HG03460 (cell line): Measurements from ENCODE around the gene FBXL7.

Experiments used
- ATAC-seq: cut with Tn5 transposase; IDR thresholded peaks from one replicate; pipeline ENCODE4 v1.9.1; 2021; ENCODE audit not compliant: unreplicated experiment

FBXL7 gene

DNA sequence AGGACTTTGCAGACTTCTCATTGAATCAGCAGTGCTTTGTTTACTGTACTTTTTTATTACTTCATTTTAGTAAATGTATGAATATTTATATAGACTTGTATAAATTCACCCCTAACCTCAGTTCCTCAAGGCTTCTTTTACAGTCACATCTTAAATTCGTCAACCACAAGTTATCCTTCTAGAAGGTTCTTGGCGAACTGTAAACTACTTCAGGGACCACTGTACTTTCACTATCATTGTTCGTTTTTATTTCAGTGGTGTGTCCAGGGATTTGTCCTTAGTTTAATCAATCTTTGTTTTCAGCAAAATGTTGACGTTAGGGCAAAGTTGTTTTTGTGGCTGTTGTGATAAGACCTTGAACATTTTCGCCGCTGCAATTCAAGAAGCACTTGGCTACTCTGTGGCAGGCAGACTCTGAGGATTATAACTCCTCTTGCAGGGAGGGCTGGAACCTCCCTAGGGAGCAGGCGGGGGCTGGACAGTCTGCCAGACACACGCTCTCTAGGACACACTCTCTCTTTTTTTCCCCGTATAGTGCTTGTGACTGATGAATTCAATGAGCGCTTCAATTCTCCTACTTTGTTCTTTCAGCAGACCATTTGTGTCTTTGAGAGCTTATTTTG is 252.8 kb downstream of the FBXL7 start:
- no peak for ATAC-seq

DNA sequence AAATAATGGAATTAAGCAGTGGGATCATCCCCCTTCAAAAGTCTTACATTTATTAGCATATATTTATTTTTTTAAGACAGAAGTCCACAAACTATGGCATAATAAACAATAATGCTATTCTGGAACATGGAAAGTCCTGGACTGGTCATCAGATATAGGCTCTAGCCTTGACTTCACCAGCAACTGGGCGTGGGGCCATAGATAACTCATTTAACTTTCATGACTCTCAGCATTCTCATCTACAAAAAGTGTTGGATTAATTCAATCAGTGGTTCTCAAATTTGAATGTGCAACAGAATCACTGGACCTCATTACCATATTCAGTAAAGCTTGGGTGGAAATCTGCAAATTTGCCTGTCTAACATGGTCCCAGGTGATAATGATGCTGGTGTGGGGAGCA is 253.8 kb downstream of the FBXL7 start:
- ATAC-seq, result no peak

DNA sequence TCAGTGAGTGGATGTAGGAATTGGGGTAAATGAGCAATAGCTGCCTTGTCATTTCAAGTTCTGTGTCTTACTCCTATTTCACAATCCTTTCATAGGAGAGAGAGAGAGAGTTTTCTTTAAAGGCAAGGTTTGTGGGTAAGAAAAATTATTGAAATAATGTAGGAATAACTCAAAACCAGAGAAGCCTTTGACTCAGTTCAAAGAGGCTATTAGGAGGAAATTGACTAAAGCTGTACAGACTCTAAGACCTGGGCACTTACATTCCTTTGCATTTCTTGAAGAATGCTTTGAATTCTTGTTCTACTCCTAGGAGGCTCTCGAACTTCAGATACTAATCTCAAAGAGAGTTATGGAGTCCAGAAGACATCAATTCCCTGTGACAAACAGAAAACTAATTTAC is 257.1 kb downstream of the FBXL7 start:
- ATAC-seq, result no peak

DNA sequence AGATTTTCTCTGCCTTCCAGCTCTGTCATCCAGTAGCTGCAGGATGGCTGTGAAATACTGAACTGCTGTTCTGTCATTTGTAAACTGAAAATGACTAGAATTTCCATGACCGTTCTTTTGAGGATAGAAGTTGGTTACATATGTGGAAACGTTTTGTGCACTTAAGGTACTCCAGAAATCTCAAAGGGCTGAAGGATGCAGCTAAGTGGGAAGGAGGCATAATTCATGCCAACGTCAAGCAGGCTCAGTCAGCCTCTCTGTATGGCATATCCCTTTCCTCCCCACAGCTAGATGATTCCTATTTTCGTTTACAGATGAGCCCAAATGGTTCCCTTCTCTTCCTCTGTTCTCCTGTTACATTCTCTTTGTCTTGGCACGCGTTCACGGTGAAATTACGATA is 257.6 kb downstream of the FBXL7 start:
- no peak for ATAC-seq

DNA sequence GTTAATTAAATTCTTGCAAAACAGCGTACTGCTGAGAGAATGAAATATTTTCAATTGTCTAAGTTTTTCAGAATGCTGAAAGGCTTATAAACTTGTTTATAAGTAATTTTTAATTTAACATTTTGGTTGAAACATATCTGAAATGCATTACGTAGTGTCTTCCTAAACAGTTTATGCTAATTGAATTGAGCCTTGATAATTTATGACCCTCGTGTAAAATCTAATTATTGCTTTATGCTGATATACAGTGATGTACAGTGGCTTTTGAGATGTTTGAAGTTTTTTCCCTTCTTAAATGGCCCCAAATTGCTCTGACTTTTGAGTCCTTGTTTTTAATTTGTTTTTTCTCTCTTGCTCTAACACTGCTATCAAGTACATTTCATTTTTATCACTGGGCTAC is 262.7 kb downstream of the FBXL7 start:
- ATAC-seq, result no peak

DNA sequence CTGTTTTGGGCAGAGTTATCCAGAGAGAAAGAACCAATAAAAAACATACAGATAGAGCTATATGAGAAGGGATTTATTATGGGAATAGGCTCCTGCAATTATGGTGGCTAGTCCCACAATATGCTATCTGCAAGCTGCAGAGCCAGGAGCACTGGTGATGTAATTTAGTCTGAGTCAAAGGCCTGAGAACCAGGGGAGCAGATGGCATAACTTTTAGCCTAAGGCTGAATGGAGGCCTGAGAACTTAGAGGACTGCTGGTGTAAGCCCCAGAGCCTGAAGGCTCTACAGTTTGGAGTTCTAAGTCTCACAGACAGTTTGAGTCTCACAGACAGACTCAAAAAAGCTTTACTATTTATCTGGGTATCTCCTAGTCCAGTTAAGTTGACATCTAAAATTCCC is 263.8 kb downstream of the FBXL7 start:
- ATAC-seq, result no peak

DNA sequence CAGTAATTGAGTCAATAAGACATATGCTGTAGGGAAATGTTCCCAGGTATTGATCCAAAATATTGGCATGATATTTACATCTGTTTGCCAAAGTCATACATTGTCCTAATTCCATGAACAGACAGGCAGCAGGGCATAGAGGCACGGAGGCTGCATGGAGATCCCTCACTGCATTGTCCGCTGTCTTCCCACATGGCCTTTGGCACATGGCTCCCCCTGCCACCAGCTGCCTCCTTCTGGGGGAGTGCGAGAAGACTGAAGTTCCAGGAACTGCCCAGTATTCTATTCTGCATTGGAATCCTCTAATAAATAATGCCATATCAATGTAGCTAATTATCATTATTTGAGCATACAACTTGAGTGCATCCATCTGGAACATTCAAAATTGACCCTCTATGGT is 269.0 kb downstream of the FBXL7 start:
- no peak for ATAC-seq

DNA sequence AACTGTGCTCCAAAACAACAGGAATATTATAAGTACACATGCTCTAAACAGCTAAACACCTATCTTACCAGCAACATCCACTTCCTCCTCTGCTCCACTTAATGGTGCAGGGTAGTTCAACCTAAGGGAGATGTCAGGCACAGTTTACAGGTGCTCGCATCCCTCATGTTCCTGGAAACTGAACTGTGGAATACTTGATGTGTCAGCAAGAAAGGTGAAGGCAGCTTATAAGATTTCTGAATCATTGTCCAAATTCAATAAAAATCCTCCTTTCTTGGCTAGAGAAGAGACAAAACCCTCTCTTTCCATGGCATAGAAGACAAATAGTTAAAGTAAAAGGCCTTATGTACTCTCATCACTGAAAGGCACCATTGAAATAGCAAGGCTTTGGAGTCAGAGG is 272.2 kb downstream of the FBXL7 start:
- no peak for ATAC-seq

DNA sequence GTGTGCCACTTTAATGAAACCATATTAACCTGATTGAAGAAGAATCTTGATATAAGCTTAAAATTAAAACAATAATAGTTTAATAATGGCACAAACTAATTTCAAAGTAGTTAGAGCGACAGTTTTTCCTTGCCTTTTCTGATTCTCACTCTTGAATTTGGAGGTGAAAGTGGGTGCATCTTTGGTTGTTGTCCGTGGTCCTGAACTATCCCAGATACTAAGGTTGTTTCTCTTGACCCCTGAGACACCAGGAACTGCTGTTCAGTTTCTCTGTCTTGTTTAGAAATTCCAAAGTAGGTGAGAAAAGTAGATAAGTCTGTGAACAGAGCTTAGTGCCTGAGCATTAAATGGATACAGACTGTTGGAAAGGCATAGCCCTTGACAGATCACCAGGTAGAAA is 274.7 kb downstream of the FBXL7 start:
- no peak for ATAC-seq

DNA sequence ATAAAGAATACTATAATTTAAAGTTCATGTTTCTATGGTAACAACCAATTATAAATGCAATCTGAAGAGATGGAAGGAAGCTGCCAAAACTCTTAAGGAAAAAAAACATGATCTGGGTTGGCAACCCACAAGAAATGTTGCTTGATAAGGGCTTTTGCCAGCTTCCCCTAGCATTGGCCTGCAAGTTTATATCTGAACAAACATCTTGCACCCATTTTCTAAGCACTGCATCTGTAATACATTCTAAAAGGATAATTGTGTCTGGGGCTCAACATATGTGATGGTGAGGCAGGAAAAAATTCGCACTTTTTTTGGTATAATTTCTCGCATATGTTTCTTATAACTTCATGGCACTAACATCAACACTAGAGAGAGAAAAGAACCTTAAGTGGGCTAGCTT is 276.4 kb downstream of the FBXL7 start:
- no peak for ATAC-seq

DNA sequence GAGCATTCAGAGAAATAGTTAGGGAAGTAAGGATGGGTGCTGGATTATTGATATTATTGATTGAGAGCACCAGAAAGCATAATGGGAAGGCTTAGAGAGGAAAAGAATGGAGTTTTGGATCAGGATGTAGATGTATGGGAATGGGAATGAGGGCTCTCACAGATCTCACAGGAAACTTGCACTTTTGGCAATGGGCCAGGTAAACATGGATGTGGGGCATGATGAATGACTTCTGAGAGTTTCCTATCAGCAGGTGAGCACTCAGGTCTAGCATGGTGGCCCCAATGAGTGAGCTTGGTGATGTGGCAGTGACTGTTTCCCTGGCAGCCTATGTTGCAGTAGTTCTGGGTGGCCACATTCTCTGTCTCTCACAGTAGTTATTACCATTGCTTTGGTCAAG is 283.8 kb downstream of the FBXL7 start:
- no peak for ATAC-seq

DNA sequence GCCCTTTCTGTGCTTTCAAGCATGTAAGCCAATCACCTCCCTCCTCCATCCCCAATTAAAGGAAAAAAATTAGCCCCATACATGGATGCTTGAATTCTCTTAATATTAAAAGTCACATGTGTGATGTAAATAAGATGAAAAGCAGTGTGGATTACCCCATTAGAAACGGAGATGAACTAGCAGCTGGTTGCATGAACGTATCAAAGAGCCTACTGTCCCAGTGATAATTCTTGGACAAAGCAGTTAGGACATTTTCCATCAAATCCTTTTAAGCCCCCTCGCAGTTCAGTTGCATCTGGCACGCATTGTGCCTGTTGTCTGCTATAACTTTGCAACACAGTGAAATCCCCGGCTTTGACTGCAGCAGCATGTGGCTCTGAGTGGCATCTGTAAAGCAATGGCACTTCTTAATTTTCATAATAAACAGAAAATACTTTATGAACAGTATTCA is 285.6 kb downstream of the FBXL7 start:
- ATAC-seq, result no peak

DNA sequence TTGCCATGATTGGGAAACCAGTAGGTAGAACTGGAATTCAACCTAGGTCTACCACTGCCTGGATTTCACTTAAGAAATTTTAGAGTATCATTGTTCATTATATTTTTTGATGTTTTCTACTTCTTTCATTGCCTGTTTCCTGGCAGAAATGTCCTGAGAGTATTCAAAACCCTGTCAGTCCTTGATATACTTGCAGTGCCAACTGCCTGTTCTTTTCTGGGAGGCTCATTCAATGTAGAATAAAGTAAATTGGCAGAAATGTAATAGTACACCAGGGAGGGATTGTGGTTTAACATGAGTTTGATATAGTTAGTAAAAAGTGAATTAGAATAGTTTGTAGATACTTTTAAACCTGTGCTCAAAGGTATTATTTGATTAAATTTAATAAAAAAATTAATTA is 286.3 kb downstream of the FBXL7 start:
- no peak for ATAC-seq

DNA sequence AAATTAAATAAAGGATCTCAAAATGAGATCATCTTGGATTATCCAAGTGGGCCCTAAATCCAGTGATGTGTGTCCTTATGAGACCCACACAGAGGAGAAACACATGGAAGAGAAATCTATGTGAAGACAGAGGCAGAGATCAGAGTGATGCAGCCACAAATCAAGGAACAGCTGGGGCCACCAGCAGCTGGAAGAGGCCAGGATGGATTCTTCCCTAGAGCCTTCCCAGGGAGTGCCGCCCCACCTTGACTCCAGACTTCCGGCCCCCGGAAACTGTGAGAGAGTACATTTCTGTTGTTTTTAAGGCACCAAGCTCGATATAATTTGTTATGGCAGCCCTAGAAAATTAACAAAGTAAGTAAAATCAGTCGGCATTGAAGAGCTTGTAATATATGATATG is 286.9 kb downstream of the FBXL7 start:
- no peak for ATAC-seq

DNA sequence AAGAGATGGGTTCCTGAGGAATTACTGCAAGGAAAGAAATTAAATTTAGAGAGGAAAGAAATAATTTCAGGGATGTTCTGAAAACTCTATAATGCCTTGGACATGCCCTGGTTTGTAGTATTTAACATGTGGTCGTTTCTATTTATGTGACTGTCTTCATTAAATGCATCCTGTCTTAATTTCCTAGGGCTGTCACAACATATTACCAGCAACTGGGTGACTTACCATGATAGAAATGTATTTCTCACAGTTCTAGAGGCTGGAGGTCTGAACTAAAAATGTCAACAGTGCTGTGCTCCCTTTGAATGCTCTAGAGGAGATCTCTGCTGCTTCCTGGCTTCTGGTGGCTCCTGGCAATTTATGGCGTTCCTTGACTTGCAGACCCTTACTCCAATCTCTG is 287.7 kb downstream of the FBXL7 start:
- ATAC-seq, result no peak

DNA sequence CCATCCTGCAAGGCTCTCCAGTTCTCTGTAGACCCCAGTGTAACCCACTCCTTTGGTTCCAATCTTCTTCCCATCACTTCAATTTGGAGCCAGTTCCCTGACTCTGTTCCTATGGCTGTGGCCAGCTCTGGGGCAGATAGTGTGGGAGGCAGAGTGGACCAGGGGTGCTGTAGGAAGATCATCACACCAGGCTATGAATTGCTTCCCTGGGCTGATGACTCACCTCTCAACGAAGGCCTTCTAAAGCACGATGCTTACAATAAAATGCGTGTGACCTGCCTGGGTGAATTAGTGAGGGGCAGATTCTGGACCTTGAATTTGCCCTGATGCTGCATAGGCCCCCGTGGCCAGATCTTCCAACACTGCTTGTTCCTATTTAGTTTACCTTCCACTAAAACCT is 289.7 kb downstream of the FBXL7 start:
- ATAC-seq, result no peak

DNA sequence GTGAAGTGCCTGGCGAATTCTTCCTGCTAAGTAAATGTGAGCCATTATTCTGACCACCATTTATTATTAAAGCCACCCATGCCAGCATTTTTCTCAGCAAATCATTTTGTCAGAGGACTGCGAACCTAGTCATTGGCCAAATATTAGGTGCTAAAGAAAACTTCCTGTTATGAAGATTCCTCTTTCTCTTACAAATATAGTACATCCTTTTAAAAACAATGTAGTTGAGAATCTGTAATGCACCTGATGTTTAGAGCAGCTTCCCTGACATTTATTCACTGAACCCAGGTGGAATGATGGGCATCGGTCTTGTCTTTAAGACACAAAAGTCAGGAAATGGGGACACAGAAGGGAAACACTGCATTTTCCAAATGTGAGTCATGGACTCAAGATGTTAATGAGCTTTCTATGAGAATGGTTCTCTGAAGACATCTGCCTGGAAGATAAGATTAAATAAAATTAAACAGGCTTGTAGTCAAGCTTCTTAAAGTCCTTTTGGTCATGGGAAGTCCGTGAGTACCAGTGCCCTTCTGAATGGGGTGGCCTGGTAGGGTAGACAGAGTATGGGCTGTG is 290.6 kb downstream of the FBXL7 start:
- no peak for ATAC-seq

DNA sequence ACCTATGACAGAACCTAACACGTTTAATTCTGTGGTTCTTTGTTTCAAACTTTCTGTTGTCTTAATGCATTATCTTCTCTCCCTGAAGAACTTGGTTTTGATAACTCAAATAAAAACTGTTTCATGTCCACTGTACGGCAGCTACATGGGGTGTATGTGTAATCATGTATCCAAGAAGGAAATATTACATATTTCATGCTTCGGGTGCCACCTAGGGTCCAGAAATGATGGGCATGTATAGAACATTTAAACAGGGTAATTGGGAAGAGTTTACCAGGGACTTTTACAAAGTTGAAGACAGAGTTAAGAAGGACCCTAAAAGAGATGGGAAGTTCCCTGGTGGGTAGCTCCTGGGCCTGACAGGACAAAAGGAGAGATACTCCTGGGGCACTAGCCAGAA is 291.3 kb downstream of the FBXL7 start:
- no peak for ATAC-seq

DNA sequence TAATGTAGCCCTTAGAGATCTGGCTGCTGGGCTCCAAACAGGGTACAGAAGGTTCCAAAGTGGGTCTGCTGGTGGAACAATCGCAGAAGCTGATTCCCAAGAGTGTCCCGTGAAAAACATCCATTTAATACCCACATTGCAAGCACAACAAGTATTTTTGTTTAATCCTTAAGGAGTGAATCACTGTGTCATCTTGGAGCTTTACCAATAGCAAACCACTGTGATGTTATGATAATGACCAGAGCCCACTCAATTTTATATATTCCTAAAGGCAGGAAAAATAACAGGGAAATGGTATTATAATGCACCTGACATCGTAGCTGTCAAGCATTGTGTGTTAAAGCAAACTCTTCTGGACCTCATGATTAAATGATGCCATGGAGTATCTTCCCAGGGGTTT is 291.9 kb downstream of the FBXL7 start:
- ATAC-seq, result no peak

DNA sequence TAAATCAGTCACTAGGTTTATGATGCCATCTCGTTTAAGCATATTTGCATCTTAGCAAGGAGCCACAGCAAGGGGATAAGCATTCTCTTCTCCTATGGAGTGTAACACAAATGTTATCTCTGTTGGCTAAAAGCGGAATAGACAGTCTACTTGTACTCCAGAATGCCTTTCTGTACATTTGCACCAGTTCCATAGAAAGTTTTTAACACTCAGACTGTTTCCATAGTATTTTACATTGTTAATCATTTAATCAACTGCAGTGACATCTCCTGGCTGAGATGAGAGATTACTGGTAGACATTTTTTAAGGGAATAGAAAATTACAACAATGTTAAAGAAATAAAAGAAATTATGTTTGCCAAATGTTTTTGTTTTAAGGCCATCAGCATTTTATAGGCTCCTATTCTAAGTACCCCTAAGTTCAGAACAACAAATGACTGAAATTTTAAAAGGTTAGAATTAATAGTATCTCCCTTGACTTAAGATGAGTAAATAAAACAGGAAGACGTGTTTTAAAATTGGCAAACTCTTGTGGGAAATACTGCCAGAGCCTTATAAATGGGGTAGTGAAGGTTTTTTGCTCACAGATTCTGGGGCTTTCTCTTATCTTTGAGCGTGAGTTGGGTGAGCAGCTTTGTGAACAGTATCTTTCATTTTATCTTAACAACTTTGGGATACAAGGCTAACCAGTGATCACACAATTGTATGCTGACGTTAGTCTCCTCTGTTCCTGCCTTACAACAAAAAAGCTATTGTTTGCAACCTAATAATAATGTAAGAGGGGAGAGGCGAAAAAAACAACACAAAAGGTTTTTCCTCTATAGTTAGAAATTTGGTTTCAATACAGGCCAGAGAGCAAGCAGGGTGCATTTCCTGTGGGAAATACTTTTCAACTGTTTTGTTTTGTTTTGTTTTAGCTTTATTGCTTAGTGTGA is 294.3 kb downstream of the FBXL7 start:
- no peak for ATAC-seq

DNA sequence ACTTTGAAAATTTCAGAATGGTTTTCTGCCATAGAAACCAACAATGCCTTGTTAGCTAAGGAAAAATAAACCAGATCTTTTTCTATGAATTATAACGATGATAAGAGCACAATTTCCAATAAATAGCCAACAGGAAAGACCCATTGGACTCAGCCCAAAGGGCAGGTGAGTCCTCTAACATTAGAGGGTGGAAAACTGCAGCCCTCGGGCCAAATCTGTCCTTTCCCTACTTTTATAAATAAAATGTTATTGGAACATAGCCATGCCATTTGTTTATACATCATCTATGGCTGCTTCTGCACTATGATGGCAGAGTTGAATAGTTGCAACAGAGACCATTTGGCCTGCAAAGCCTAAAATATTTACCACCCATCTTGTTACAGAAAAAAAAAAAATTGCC is 296.1 kb downstream of the FBXL7 start:
- ATAC-seq, result no peak

DNA sequence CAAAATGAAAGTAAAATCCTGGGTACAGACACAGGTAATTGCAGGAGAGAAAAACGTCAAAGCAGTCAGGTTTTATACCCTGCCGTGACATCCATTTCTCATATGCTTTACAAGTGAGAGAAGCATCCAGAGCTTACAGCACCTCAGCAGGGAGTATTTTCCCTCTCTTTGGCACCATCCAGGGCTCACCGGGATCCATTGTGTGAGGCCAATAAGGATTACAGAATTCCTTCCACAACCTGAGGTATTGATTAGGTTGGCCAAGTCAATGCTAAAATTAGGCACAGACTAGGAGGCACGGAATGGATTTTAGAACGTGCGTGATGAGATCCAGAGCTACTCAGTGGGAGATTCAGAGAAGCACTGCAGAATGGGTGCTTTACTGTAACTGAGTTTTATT is 296.6 kb downstream of the FBXL7 start:
- no peak for ATAC-seq
